Gastrocnemius medialis (tissue), 4 donors: ENCODE data around the gene ANKAR. TPM values are rescaled to one million over a fixed set of nuclear protein-coding genes. Genes with fewer than 3 reads are reported as not detected.
"Not testable (repeated sequence)": the region's sequence is repeated elsewhere in the genome, so short reads cannot be mapped to it uniquely, and the experiment has no call there.

Experiments used
- ATAC-seq, 2 donors: fragments of 150-250 bp; one replicate each; pipeline ENCODE4 v1.9.1; 2016
- DNase-seq, 2 donors: peaks; one replicate each; pipeline ENCODE4 v3.0.0-alpha.2; 2019
- H3K27ac ChIP-seq, 4 donors: fragments of 200-600 bp; sonication (generic); 1 replicate in 1 of 4; 2 replicates in 3 of 4; pipeline ENCODE4 v1.5.1; 2016 to 2018; ENCODE audit warnings: mild to moderate bottlenecking in 2 of 4, moderate library complexity in 1 of 4
- H3K27me3 ChIP-seq, 3 donors: fragments of 200-600 bp; sonication (generic) in 2 of 3; 1 replicate in 1 of 3; 2 replicates in 2 of 3; pipeline versions ENCODE4 v1.5.1 to v1.6.0; 2016 to 2019; ENCODE audit warnings: mild to moderate bottlenecking in 1 of 3, moderate library complexity in 1 of 3
- H3K36me3 ChIP-seq, 2 donors: fragments of 200-600 bp; sonication (generic) in 1 of 2; one replicate each; pipeline ENCODE4 v1.5.1; 2017 to 2018
- H3K4me1 ChIP-seq, 2 donors: fragments of 200-600 bp; sonication (generic) in 1 of 2; one replicate each; pipeline ENCODE4 v1.5.1; 2016 to 2017; ENCODE audit warnings: mild to moderate bottlenecking in 2 of 2
- H3K4me3 ChIP-seq, 4 donors: fragments of 200-600 bp; sonication (generic) in 3 of 4; 1 replicate in 1 of 4; 2 replicates in 3 of 4; pipeline ENCODE4 v1.5.1; 2016 to 2019; ENCODE audit warnings: mild to moderate bottlenecking in 2 of 4
- H3K9me3 ChIP-seq, 3 donors: fragments of 200-600 bp; sonication (generic) in 2 of 3; 1 replicate in 1 of 3; 2 replicates in 2 of 3; pipeline ENCODE4 v1.5.1; 2016 to 2019
- CTCF ChIP-seq, 5 experiments: fragments of 450-650 bp in 3 of 5; fragments of 200-600 bp in 2 of 5; sonication (generic) in 2 of 5; IDR thresholded peaks in 4 of 5; conservative IDR thresholded peaks in 1 of 5; 1 replicate in 4 of 5; 2 replicates in 1 of 5; pipeline ENCODE4 v1.5.1; 2016 to 2019; ENCODE audit warnings: antibody characterized with exemption in 5 of 5, mild to moderate bottlenecking in 3 of 5, moderate library complexity in 3 of 5
- POLR2A ChIP-seq, 2 donors: fragments of 450-650 bp; IDR thresholded peaks; one replicate each; pipeline ENCODE4 v1.6.1; 2017; ENCODE audit warnings: antibody characterized with exemption in 2 of 2, mild to moderate bottlenecking in 2 of 2, moderate library complexity in 2 of 2
- in situ Hi-C, 4 donors: fragments of 200-750 bp; cut with MboI; loops; one replicate each; pipeline versions ENCODE4 v1.15.0 to v1.8.0; 2017; ENCODE audit warnings: low sequenced_read_pairs in 4 of 4
- intact Hi-C: fragments of 100-400 bp; cut with DNase I; formaldehyde crosslinking; loops from one replicate; pipeline ENCODE4 v1.15.1; 2023; ENCODE audit warnings: low total_unique reads
- total RNA-seq, 4 donors: library from RNA; depleted of rRNA; stranded (reverse); fragments of >200 nt; gene quantifications; one replicate each; pipeline versions ENCODE4 v1.1.0 to v1.2.3, GENCODE V29; 2016

The ANKAR gene
- total RNA-seq, 4 donors from 2014 or later: 3.4 to 13.1 (median 5.9) TPM

- TF ChIP-seq POLR2A (IDR thresholded peaks at IDR 0.05) (peak; percentile 85 to 91), CTCF (IDR thresholded peaks at IDR 0.05 in 4 of 5, conservative IDR thresholded peaks at IDR 0.05 in 1 of 5) (peak; percentile 91 to 100 (median 96))
- peaks cover 23 to 28% of the 10 kb centered on the region in 2 donors for H3K4me1 ChIP-seq
Measured at GRCh38 chr2:189661148-189661956, 13.1 kb upstream of the ANKAR start, which contains the start of gene ASNSD1. TSS of gene ASNSD1 (plus strand) at chr2:189661459. CDS start at chr2:189666133, 4,674 bp downstream.

GRCh38 chr2:189661957-189662321, 12.5 kb upstream of the ANKAR start:
- H3K36me3 ChIP-seq: peaks cover 0 to 10% of the 10 kb centered on the region in 2 donors
- peaks cover 23 to 28% of the 10 kb centered on the region in 2 donors for H3K4me1 ChIP-seq
- intact Hi-C loops (loop anchor here (1.0 to 10.0 kb wide), 6 partner anchors 12 to 1353 kb away; partner anchors contain the start of genes ANKAR, MSTN, ORMDL1 and OSGEPL1), in situ Hi-C loops (loop anchor here in 1 of 4 donors (5.0 kb wide), 1 partner anchor 35 kb away; no protein-coding TSS in a partner anchor)
- peak overlapping the region; percentile 77 to 98 (median 92) for H3K4me3 ChIP-seq
- no peaks in the 10 kb centered on the region for H3K27me3 ChIP-seq
- no peak for ATAC-seq
- TF ChIP-seq CTCF (IDR thresholded peaks at IDR 0.05 in 4 of 5, conservative IDR thresholded peaks at IDR 0.05 in 1 of 5): no peak
- no peak for TF ChIP-seq POLR2A (IDR thresholded peaks at IDR 0.05)
- H3K27ac ChIP-seq: peak overlapping the region; percentile 93 to 99 (median 96)
- no peak for DNase-seq
- no peaks in the 10 kb centered on the region for H3K9me3 ChIP-seq

More at GRCh38 chr2:189661148-189661956, 13.1 kb upstream of the ANKAR start, which contains the start of gene ASNSD1:
- H3K36me3 ChIP-seq: peaks cover 0 to 4% of the 10 kb centered on the region in 2 donors
- ATAC-seq: peak; percentile 100
- intact Hi-C loops: loop anchor here (1.0 to 10.0 kb wide), 6 partner anchors 13 to 1353 kb away; partner anchors contain the start of genes ANKAR, MSTN, ORMDL1 and OSGEPL1
- no peaks in the 10 kb centered on the region for H3K27me3 ChIP-seq
- H3K9me3 ChIP-seq: no peaks in the 10 kb centered on the region
- in situ Hi-C loops: loop anchor here in 1 of 4 donors (5.0 kb wide), 1 partner anchor 36 kb away; no protein-coding TSS in a partner anchor
- peak within 1 kb of the TSS; percentile 93 to 99 (median 96) for H3K27ac ChIP-seq
- DNase-seq: peak; percentile 98 to 99
- peak within 1 kb of the TSS; percentile 77 to 98 (median 92) for H3K4me3 ChIP-seq

GRCh38 chr2:189662669-189663226, 11.7 kb upstream of the ANKAR start:
- DNase-seq: no peak

GRCh38 chr2:189663319-189663718, 11.2 kb upstream of the ANKAR start:
- peaks cover 23 to 28% of the 10 kb centered on the region in 2 donors for H3K4me1 ChIP-seq
- H3K36me3 ChIP-seq: peaks cover 0 to 21% of the 10 kb centered on the region in 2 donors
- not testable (repeated sequence) for H3K4me3 ChIP-seq, DNase-seq, H3K27ac ChIP-seq, H3K9me3 ChIP-seq, ATAC-seq, H3K27me3 ChIP-seq
- intact Hi-C loops (loop anchor here (5.0 to 10.0 kb wide), 3 partner anchors 119 to 1351 kb away; partner anchors contain the start of genes MSTN, ORMDL1, PMS1 and STAT1), in situ Hi-C loops (loop anchor here in 1 of 4 donors (5.0 kb wide), 1 partner anchor 34 kb away; no protein-coding TSS in a partner anchor)

More at GRCh38 chr2:189662669-189663226, 11.7 kb upstream of the ANKAR start:
- TF ChIP-seq CTCF (IDR thresholded peaks at IDR 0.05 in 4 of 5, conservative IDR thresholded peaks at IDR 0.05 in 1 of 5) (no peak), POLR2A (IDR thresholded peaks at IDR 0.05) (no peak)
- ATAC-seq: no peak
- in situ Hi-C loops (loop anchor here in 1 of 4 donors (5.0 kb wide), 1 partner anchor 35 kb away; no protein-coding TSS in a partner anchor), intact Hi-C loops (loop anchor here (5.0 to 10.0 kb wide), 3 partner anchors 120 to 1352 kb away; partner anchors contain the start of genes MSTN, ORMDL1, PMS1 and STAT1)
- peak overlapping the region; percentile 93 to 99 (median 96) for H3K27ac ChIP-seq
- peaks cover 23 to 28% of the 10 kb centered on the region in 2 donors for H3K4me1 ChIP-seq
- H3K4me3 ChIP-seq: peak overlapping the region; percentile 77 to 98 (median 92)
- no peaks in the 10 kb centered on the region for H3K27me3 ChIP-seq
- H3K9me3 ChIP-seq: no peaks in the 10 kb centered on the region
- peaks cover 0 to 15% of the 10 kb centered on the region in 2 donors for H3K36me3 ChIP-seq
